M059J (cell line): ENCODE data around the gene ATAD3C. TPM values are rescaled to one million over a fixed set of nuclear protein-coding genes. Genes with fewer than 3 reads are reported as not detected.
"Not testable (repeated sequence)": the region's sequence is repeated elsewhere in the genome, so short reads cannot be mapped to it uniquely, and the experiment has no call there.

Experiments used
- DNase-seq: peaks from one replicate; pipeline ENCODE4 v3.0.0-alpha.2; 2012; ENCODE audit warnings: low read depth
- total RNA-seq: library from RNA; depleted of rRNA; stranded (reverse); fragments of >200 nt; shearing (Covaris generic); gene quantifications from 2 replicates; pipeline ENCODE4 v1.2.3, GENCODE V29; 2014

The ATAD3C gene
- total RNA-seq, 1 experiment from 2014 or later = not detected

DNA sequence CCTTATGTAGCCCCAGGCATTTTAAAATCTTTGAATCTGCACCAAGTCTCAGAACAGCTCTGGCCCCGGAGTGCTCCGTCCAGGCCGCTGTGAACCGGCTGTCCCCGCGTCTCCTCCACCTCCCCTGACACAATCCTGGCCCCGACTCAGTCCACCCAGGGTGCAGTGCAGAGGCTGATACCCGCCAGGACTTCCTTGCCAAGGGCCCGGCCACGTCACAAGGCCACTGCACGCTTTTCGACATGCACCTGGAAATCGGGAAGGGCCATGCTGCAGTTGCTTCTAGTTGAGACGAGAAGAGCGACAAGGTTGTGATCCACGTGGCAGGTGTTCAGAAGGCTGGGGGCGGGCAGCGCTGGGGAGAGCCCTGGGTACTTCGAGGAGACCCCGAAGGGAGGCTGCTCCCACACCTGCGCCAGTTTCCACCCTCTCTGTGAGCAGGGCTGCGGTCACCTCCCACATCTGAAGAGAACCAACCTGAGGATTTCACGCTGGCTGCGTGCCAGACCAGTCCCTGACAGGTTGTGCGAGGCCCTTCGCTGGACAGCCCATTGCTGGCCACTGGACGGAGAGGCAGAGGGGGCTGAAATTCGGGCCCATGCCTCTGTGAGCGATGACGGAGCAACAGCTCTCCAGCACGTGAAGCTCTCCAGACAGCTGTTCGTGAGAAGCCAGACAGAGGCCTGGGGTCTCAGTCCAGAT lies 7.3 kb upstream of the ATAD3C start:
- no peak for DNase-seq

DNA sequence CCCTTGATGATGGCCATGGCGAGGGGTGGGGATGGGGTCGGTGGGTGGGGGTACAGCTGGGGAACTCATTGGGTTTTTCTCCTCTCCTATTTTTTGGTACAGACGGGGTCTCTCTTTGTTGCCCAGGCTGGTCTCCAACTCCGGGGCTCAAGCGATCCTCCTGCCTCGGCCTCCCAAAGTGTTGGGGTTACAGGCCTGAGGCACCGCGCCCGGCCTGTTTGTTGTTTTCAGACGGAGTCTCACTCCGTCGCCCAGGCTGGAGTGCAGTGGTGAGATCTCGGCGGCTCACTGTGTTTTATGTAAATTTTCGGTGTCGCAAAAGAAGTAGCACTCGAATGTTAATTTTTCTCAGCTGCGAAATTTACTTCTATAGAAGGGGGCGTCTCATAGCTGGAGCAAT lies 2.9 kb upstream of the ATAD3C start:
- DNase-seq = not testable (repeated sequence)

DNA sequence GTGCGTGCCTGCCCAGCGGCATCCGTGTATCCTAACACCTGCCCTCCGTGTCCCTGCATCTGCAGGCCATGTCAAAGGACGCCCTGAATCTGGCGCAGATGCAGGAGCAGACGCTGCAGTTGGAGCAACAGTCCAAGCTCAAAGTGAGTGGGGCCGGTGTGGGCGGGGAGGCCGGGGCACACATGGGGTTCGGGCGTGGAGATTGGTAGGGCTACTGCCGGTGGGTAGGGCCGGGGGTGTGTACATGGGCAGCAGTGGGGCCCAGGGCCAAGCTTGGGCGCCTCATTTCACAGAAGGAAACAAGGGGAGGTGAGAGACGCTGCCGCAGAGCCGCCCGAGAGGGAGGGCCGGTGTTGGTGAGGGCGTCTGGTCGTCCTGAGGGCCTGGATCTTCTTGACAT lies 1.1 kb downstream of the ATAD3C start:
- not testable (repeated sequence) for DNase-seq

DNA sequence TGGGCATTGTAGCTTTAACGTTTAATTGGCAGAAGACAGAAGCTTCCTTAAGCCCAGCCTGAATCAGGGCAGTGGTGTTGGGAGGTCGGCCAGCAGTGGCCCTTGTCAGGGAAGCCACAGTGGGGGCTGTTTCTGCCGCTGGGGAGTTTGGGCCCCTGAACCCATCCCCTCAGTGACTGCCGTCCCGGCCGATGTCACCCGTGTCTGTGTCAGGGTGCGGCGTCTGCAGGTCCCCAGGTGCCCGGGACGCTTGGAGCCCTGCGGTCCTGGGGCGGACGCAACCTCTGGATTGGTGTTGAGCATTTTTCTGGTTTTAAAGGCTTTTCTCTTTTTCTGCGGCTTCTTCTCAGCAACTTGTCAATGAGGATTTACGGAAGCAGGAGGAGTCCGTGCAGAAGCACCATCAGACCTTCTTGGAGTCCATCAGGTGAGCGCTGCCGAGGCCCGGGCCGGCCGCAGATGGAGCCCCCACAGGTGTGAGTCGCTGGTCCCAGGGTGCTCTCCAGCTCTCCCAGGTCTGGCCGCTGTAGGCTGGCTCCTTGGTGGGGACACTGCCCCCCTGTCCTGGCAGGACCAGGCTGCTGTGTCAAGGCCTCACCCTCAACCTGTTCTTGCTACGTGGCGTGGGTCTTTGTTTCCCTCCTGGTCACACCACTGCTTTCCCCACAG lies 2.3 kb downstream of the ATAD3C start:
- DNase-seq = no peak

DNA sequence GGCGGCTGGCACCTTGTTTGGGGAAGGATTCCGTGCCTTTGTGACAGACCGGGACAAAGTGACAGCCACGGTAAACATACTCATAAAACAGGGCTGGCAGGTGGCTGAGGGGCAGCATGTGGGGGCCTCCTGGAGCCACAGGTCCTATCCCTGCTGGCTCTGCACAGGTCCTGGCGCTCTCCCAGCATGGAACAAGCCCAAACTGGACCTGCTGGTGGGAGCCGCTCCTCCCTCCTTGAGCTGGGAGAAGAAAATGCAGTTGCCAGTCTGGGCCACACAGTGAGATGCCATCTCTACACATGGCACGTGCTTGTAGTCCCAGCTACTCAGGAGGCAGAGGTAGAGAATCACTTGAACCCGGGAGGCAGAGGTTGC lies 2.9 kb downstream of the ATAD3C start:
- DNase-seq = not testable (repeated sequence)

DNA sequence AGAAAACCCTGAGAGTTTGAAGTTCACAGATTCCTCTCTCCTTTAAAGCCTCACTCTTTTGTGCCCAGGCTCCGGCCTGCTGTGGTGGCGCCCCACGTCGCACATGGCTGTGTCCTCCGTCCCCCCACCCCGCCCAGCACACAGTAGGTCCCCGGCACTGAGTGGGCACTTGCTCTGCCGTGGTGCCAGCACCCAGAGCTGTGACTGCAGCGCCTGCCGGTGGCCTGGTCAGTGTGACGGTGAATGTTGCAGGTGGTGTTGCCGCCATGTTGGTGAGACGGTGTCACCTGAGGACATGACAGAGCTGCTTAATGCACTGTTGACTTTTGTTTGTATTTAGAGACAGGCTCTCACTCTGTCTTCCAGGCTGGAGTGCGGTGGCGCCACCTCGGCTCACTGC lies 3.4 kb downstream of the ATAD3C start:
- no peak for DNase-seq

DNA sequence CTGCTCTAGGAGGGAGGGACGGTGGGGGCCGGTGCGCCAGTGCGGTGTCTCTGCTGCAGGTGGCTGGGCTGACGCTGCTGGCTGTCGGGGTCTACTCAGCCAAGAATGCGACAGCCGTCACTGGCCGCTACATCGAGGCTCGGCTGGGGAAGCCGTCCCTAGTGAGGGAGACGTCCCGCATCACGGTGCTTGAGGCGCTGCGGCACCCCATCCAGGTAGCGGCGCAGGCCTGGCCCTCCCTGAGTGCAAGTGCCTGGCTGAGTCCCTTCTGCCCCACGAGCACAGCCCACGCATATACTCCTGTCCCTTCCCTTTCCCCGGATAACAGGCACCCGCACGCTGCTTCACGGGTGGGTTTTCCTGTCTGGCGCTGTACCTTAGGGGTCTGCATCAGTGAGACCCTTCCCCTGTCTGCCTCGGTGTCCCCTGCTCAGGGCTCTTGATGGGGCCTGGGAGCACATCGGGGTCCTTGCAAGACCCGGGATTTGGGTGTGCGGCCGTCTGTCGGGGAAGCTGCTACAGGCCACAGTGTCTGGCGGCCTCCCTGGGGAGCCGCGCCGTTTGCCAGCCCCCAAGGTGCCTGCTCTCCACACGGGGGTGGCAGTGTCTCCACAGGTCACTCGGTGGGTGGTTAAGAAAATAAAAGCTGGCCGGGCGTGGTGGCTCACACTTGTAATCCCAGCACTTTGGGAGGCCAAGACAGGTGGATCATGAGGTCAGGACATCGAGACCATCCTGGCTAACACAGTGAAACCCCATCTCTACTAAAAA lies 5.0 kb downstream of the ATAD3C start:
- not testable (repeated sequence) for DNase-seq

DNA sequence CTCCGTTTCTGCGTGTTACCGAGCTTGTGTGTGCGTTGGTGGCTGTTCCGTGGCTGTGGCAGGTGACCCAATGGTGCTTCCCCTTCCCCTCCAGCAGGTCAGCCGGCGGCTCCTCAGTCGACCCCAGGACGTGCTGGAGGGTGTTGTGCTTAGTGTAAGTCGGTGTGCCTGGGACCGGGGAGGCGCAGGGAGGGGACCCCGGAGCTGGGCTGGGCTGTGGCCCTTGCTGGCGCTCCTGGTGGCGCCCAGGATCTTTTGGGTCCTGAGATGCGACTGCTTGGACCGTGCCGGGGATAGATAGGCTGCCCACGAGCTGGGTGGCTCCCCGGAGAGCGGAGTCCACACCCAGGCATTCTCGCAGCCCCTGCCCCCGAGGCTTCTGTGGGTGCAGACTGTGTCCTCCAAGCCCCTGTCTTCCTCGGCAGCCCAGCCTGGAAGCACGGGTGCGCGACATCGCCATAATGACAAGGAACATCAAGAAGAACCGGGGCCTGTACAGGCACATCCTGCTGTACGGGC lies 5.9 kb downstream of the ATAD3C start:
- no peak for DNase-seq

DNA sequence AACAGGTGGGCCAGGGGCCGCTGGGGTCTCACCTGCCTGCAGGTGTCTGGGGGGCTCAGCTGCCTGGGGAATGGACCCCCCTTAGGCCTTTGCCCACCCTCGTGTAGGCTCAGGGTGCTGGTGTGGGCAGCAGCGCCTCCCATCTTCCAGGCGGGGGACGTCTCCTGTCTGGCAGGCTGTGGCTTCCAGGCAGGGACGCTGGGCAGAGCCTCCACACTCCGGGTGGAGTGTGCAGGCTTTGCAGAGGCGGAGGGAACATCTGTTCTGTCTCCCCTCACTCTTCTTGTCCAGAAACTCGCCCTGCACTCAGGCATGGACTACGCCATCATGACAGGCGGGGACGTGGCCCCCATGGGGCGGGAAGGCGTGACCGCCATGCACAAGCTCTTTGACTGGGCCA lies 6.4 kb downstream of the ATAD3C start:
- DNase-seq = not testable (repeated sequence)

DNA sequence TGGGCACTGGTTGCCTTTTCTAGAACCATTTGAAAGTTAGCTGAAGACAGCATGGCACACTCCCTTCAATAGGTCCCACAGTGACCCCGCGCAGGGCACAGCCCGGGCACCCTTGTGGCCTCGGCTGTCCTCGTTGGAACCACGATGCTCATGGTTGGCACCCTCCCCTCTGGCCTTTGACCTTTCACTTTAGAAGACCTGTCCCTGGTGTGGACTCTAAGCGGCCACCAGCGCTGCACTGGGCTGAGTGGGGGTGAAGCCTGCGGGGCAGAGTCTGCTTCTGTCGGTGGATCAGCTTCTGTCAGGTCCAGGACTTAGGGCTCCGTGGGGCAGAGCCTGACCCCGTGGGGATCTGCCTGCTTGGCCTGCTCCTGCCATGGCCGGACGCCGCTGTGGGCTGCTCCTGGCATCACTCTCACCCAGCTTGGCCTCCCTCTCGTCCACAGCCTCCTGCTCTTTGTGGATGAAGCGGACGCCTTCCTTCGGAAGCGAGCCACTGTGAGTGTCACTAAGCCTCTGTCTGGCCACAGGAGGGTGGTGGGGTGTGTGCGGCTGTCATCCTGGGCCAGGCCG lies 7.3 kb downstream of the ATAD3C start:
- not testable (repeated sequence) for DNase-seq

DNA sequence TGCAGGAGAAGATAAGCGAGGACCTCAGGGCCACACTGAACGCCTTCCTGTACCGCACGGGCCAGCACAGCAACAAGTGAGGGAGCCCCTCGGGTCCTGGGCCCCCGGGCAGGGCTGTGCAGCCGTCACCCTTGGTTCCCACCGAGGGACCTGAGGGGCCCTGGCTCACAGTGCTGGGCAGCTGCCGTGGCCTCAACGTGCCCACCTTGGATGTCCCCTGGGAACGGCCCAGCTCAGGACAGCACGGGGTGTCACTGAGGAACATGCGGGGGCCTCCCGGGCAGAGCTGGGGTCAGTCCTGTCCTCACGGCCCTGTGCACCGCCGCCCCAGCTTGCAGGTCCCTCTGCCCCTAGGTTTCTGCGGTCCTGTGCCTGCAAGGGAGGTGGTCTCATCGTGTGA lies 9.7 kb downstream of the ATAD3C start:
- DNase-seq = not testable (repeated sequence)

DNA sequence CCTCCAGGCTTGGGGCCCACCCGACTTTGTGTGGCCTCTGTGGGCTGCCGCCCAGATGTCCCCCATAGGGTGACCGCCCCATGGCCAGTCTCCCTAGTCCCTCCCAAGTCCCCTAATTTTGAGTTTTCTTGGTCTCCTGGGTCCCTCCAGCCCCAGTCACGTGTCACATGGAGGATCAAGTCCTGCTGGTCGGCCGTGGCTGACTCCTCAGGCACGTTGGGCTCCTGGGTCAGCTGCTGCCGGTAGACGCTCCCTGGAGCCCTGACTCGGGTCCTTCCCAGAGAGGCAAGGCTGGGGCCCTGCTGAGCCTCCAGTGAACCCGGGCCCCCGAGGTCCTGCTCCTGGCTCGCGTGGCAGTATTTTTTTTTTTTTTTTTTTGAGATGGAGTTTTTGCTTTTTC lies 10.2 kb downstream of the ATAD3C start:
- not testable (repeated sequence) for DNase-seq

DNA sequence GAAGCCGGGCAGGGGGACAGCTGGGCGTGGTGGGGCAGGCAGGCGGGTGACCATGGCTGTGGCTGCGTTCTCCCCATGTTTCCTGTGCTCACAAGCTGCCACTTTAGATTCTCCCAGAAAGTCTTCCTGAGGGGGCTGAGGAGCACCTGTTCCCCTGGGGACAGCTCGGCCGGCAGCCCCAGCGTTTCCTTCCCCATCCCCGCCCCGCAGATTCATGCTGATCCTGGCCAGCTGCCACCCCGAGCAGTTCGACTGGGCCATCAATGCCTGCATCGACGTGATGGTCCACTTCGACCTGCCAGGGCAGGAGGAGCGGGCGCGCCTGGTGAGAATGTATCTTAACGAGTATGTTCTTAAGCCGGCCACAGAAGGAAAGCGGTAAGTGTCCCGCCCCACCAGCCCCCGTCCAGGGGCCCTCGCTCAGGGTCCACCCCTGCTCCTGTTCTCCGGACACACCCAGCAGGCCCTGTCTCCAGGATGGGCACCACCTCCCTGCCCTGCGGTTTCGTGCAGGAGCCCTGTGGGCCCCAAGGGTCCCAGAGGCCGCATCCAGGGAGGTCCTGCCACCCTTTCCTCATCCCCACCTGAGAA lies 11.1 kb downstream of the ATAD3C start:
- no peak for DNase-seq

DNA sequence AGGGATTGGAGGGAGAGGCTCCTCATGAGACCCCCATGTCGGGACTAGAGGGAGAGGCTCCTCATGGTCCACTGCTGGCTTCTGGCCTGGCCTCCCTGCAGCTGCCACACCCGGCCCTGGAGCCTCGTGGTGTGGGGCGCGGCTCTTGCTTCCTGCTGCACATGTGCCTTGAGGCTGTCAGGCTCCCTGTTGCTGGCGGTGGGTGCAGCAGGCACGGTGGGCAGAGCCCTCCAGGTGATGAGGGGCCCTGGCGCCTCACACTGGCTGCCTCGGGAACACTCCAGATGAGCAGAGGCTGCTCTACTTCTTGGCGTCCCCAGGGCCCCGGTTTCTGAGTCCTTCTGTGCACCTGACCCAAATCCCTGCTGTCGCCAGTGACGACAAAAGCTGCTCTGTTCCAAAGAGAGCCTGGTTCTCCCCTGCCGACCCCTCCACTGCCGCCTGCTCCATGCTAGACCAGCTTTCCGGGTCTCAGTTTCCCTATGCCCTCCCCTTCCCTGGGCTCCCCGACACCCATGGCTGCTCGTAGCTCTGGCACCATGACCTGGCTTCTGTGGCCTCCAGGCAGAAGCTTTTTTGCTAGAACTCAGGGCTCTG lies 12.3 kb downstream of the ATAD3C start:
- DNase-seq = no peak

DNA sequence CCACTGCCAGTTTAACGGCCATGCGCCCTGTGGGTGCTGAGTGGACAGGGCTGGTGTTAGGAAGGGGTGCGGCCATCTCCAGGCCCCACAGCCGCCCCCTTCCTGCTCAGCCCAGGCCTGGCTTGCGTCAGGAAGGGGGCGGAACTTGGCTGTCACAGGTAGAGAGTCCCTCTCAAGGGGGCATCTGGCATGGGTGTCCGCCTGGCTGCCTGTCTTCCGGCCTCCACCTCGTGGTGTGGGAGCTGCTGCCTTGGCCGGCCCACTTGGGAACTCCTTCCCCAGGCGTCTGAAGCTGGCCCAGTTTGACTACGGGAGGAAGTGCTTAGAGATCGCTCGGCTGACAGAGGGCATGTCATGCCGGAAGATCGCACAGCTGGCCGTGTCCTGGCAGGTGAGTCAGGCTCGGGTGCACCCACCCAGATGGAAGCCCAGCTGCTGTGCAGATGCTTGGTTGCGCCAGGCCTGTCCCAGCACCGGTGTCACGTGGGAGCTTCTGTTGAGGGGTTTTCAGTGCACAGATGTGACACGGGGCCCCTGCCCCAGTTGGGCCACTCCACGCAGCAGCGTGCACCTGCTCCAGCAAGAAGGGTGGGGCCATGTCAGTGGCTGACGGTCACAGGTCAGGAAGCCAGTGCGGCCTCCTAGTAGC lies 13.0 kb downstream of the ATAD3C start:
- no peak for DNase-seq

DNA sequence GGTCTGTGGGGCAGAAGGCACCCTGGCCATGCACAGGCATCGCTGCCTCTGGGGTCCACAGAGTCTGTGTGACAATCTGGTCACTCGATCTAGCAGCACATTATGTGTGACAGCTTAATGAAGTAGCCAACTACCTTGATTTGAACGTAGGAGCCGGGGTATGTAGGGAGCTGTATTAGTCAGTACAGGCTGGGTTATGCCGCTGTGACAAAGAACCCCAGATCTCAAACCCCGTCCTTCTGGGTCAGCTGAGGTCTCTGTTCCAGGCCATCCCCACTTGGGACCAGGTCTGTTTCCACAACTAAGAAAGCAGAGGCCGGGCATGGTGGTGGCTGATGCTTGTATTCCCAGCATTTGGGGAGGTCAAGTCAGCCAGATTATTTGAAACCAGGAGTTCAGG lies 13.8 kb downstream of the ATAD3C start:
- no peak for DNase-seq

DNA sequence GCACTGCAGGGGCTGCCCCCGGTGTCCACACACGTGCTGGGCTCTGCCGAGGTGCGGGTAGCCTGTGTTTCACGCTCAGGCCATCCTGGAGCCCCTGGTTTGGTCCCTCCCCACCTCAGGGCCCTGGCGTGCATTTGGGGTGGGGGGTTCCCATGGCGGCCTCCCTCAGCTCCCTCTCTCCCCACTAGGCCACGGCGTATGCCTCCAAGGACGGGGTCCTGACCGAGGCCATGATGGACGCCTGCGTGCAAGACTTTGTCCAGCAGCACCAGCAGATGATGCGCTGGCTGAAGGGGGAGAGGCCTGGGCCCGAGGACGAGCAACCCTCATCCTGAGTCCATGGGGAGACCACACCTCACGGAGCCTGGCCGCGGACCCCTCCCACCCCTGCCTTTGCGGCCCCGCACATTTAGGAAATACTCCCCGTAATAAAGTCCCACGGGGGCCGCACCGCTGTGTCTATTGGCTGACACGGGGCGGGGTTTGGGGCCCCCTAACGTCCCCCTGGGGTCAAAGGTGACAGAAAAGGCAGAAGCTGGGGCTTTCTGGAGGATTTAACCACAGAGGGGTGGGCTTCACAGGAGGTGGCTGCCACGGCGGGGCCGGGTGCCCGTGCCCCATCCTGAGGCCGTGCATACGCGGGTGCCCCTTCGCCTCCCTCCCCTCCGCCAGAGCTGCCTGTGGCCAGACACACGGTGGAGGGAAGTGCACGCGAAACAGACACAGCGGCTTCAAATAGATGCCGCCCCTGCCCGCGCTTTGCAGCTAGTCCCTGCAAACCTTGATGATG lies 18.9 kb downstream of the ATAD3C start:
- DNase-seq = not testable (repeated sequence)

DNA sequence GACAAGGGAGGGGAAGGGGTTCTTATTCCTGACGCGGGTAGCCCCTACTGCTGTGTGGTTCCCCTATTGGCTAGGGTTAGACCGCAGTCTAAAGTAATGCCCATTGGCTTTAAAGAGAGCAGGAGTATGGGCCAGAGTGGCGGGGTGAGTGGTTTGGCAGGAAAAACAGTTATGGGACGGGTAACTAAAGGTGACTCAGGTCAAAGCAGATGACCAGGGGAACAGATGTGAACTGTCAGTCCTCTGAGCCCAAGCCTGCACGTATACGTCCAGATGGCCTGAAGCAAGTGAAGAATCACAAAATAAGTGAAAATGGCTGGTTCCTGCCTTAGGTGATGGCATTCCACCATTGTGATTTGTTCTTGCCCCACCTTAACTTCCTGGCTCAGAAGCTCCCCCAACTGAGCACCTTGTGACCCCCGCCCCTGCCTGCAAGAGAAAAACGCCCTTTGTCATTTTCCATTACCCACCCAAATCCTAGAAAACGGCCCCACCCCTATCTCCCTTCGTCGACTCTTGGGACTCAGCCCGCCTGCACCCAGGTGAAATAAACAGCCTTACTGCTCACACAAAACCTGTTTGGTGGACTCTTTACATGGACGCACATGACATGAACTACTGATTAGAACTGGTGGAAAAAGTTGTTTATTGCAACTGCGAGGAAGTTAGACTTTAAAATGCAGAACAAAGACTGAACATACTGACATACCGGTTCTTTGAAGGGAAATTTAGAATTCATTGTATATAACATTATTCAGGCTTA lies 21.3 kb downstream of the ATAD3C start:
- no peak for DNase-seq

DNA sequence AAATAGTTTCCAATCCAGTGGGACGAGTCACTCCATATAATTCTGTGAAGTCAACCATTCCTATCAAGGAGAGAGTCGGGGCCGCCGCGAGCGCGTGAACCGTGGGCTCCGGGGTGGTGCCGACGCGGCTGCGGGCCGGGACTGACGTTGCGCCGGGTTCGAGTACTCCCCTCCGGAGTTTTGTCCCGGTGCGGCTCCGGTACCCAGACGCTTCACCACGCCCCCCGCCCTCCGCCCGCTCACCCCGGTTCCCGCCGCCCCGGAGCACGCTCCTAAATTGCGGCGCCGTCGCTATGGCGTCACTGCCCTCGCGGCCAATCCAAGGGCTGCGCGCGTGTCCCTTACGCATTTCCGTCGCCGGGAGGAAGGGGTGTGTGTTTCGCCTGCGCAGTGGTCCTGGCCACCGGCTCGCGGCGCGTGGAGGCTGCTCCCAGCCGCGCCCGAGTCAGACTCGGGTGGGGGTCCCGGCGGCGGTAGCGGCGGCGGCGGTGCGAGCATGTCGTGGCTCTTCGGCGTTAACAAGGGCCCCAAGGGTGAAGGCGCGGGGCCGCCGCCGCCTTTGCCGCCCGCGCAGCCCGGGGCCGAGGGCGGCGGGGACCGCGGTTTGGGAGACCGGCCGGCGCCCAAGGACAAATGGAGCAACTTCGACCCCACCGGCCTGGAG lies 22.0 kb downstream of the ATAD3C start, which contains the start of gene ATAD3B:
TSS of gene ATAD3B (plus strand) at position 377 of the 664 bp plus-strand sequence. CDS start at position 497, 120 bp downstream.
- peak; percentile 92 for DNase-seq
